Measurements from ENCODE around the gene PCCA.

DNA sequence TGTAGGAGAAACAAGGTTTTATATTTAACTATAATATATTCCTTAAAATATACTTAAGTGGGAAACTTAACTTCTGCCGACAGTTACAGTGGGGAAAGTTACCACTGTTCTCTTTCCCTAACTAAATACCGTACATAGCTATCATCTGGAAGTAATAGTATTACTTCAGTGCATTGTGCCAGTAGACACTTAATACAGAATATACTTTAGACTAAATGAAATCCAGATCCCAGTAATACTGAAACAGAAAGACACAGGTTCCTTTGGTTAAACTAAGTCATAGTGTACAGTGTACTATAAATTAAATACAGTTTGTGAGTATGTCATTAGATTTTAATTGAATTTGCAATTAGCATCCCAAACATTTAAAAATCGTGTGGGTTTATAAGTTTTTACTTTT is 107.5 kb downstream of the PCCA start:
- TF ChIP-seq, protein P1, sequence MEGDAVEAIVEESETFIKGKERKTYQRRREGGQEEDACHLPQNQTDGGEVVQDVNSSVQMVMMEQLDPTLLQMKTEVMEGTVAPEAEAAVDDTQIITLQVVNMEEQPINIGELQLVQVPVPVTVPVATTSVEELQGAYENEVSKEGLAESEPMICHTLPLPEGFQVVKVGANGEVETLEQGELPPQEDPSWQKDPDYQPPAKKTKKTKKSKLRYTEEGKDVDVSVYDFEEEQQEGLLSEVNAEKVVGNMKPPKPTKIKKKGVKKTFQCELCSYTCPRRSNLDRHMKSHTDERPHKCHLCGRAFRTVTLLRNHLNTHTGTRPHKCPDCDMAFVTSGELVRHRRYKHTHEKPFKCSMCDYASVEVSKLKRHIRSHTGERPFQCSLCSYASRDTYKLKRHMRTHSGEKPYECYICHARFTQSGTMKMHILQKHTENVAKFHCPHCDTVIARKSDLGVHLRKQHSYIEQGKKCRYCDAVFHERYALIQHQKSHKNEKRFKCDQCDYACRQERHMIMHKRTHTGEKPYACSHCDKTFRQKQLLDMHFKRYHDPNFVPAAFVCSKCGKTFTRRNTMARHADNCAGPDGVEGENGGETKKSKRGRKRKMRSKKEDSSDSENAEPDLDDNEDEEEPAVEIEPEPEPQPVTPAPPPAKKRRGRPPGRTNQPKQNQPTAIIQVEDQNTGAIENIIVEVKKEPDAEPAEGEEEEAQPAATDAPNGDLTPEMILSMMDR (IDR thresholded peaks at IDR 0.05), result no peak
- TF ChIP-seq POLR2A (IDR thresholded peaks at IDR 0.05) (no peak), POLR2AphosphoS5 (IDR thresholded peaks at IDR 0.05; ENCODE audit: insufficient read depth in 1 of 2, low read depth in 1 of 2) (no peak)

Measured in vagina (tissue), 2 donors.